K562 (cell line): ENCODE data around the gene SPRING1. TPM values are rescaled to one million over a fixed set of nuclear protein-coding genes. Genes with fewer than 3 reads are reported as not detected.

Source experiments
- ARID1B ChIP-seq: fragments of 450-650 bp; IDR thresholded peaks from 2 replicates; pipeline ENCODE4 v1.6.1; 2016; ENCODE audit warnings: antibody characterized with exemption, mild to moderate bottlenecking, inconsistent platforms
- ATF7 ChIP-seq: fragments of 450-650 bp; IDR thresholded peaks from 2 replicates; pipeline ENCODE4 v1.7.1; 2014; ENCODE audit warnings: mild to moderate bottlenecking, moderate library complexity
- BCOR ChIP-seq: fragments of 450-650 bp; IDR thresholded peaks from 2 replicates; pipeline ENCODE4 v1.6.1; 2016
- FUS ChIP-seq: fragments of 200-400 bp; formaldehyde crosslinking; optimal IDR thresholded peaks from 2 replicates; pipeline ENCODE3; 2017; ENCODE audit warnings: low read depth, low read length
- HNRNPK ChIP-seq: fragments of 200-400 bp; formaldehyde crosslinking; IDR thresholded peaks from one replicate; pipeline ENCODE4 v1.6.1; 2018; ENCODE audit warnings: mild to moderate bottlenecking, low read depth, low read length; ENCODE audit not compliant: poor library complexity, severe bottlenecking
- KAT2B ChIP-seq: IDR thresholded peaks from one replicate; pipeline ENCODE4 v1.6.1; 2012; ENCODE audit warnings: low read depth, mild to moderate bottlenecking, control low read depth, inconsistent platforms, low read length, moderate library complexity
- KDM1A ChIP-seq, 2 experiments: fragments of 450-650 bp; IDR thresholded peaks; 2 replicates each; pipeline ENCODE4 v1.6.1; 2016; ENCODE audit warnings: mild to moderate bottlenecking in 2 of 2
- MAFK ChIP-seq: IDR thresholded peaks from 2 replicates; pipeline ENCODE4 v1.6.1; 2011; ENCODE audit warnings: low read length, improper control_type of control experiment
- MXI1 ChIP-seq: IDR thresholded peaks from 2 replicates; pipeline ENCODE4 v1.6.1; 2011; ENCODE audit warnings: low read depth, mild to moderate bottlenecking, improper control_type of control experiment, low read length
- NCOA4 ChIP-seq: fragments of 450-650 bp; IDR thresholded peaks from 2 replicates; pipeline ENCODE4 v1.6.1; 2018; ENCODE audit warnings: mild to moderate bottlenecking; ENCODE audit not compliant: partially characterized antibody
- NFIX ChIP-seq: fragments of 250-450 bp; sonication (Bioruptor Pico); IDR thresholded peaks from 2 replicates; pipeline ENCODE4 v1.4.0; 2020; ENCODE audit warnings: low read depth, mild to moderate bottlenecking, moderate library complexity
- POLR3A ChIP-seq: IDR thresholded peaks from 2 replicates; pipeline ENCODE4 v1.6.1; 2011; ENCODE audit warnings: borderline replicate concordance, mild to moderate bottlenecking, moderate library complexity; ENCODE audit not compliant: insufficient read length, insufficient read depth; ENCODE audit errors: extremely low read depth
- SRSF3 ChIP-seq: fragments of 200-400 bp; formaldehyde crosslinking; IDR thresholded peaks from 2 replicates; pipeline ENCODE4 v1.6.1; 2016; ENCODE audit warnings: mild to moderate bottlenecking, low read length, moderate library complexity; ENCODE audit not compliant: insufficient read depth
- SUPT5H ChIP-seq: fragments of 450-650 bp; IDR thresholded peaks from 2 replicates; pipeline ENCODE4 v1.6.1; 2016
- TEAD1 ChIP-seq, 2 experiments: fragments of 450-650 bp in 1 of 2; sonication (generic) in 1 of 2; formaldehyde crosslinking; IDR thresholded peaks; 2 replicates each; pipeline versions ENCODE4 v1.4.0 to v1.8.0; 2020 to 2022; ENCODE audit warnings: mild to moderate bottlenecking in 2 of 2, missing genetic modification reagents in 1 of 2
- ZKSCAN1 ChIP-seq: fragments of 150-350 bp; IDR thresholded peaks from 2 replicates; pipeline ENCODE4 v1.6.1; 2016; ENCODE audit warnings: low read depth, low read length
- ZNF224 ChIP-seq: sonication (generic); formaldehyde crosslinking; IDR thresholded peaks from 2 replicates; pipeline ENCODE4 v1.8.0; 2022; ENCODE audit warnings: mild to moderate bottlenecking, missing genetic modification reagents
- ZNF75A ChIP-seq: fragments of 450-650 bp; formaldehyde crosslinking; IDR thresholded peaks from 2 replicates; pipeline ENCODE4 v1.4.0; 2020; ENCODE audit warnings: mild to moderate bottlenecking
- polyA plus RNA-seq, 8 experiments: library from polyadenylated mRNA; depleted of rRNA in 4 of 8; stranded (reverse) in 5 of 8; unstranded in 3 of 8; fragments of >200 nt; fragmentation: Nextera tagmentation in 2 of 8; fragmentation: Illumina TruSeq in 1 of 8; extraction: Ambion mirVana in 2 of 8; extraction: Trizol in 1 of 8; gene quantifications; 2 replicates each; pipeline versions ENCODE4 v1.2.1 to v1.2.3, GENCODE V29; 2011 to 2014; ENCODE audit warnings: inconsistent platforms in 1 of 8, missing spikeins in 1 of 8
- total RNA-seq, 7 experiments: library from RNA; depleted of rRNA in 6 of 7; stranded (reverse); fragments of >200 nt in 6 of 7; fragmentation: Illumina TruSeq in 2 of 7; extraction: Trizol in 2 of 7; gene quantifications; 2 replicates each; pipeline versions ENCODE4 v1.2.1 to v1.2.3, GENCODE V29; 2011 to 2021; ENCODE audit warnings: low replicate concordance in 1 of 7
- TF ChIP-seq, protein P1 (sequence below): fragments of 450-650 bp; IDR thresholded peaks from 2 replicates; pipeline ENCODE4 v1.6.1; 2016; ENCODE audit warnings: mild to moderate bottlenecking, moderate library complexity

Gene SPRING1
- total and polyA plus RNA-seq, 9 of the 15 experiments (the other 6 are each of a cell fraction or from before 2014, with no cell fraction given): 1.1 to 20.0 (median 8.0) TPM

GRCh38 chr12:116736962-116737773 is 701 bp downstream of the SPRING1 start (continued):
- TF ChIP-seq, protein P1, sequence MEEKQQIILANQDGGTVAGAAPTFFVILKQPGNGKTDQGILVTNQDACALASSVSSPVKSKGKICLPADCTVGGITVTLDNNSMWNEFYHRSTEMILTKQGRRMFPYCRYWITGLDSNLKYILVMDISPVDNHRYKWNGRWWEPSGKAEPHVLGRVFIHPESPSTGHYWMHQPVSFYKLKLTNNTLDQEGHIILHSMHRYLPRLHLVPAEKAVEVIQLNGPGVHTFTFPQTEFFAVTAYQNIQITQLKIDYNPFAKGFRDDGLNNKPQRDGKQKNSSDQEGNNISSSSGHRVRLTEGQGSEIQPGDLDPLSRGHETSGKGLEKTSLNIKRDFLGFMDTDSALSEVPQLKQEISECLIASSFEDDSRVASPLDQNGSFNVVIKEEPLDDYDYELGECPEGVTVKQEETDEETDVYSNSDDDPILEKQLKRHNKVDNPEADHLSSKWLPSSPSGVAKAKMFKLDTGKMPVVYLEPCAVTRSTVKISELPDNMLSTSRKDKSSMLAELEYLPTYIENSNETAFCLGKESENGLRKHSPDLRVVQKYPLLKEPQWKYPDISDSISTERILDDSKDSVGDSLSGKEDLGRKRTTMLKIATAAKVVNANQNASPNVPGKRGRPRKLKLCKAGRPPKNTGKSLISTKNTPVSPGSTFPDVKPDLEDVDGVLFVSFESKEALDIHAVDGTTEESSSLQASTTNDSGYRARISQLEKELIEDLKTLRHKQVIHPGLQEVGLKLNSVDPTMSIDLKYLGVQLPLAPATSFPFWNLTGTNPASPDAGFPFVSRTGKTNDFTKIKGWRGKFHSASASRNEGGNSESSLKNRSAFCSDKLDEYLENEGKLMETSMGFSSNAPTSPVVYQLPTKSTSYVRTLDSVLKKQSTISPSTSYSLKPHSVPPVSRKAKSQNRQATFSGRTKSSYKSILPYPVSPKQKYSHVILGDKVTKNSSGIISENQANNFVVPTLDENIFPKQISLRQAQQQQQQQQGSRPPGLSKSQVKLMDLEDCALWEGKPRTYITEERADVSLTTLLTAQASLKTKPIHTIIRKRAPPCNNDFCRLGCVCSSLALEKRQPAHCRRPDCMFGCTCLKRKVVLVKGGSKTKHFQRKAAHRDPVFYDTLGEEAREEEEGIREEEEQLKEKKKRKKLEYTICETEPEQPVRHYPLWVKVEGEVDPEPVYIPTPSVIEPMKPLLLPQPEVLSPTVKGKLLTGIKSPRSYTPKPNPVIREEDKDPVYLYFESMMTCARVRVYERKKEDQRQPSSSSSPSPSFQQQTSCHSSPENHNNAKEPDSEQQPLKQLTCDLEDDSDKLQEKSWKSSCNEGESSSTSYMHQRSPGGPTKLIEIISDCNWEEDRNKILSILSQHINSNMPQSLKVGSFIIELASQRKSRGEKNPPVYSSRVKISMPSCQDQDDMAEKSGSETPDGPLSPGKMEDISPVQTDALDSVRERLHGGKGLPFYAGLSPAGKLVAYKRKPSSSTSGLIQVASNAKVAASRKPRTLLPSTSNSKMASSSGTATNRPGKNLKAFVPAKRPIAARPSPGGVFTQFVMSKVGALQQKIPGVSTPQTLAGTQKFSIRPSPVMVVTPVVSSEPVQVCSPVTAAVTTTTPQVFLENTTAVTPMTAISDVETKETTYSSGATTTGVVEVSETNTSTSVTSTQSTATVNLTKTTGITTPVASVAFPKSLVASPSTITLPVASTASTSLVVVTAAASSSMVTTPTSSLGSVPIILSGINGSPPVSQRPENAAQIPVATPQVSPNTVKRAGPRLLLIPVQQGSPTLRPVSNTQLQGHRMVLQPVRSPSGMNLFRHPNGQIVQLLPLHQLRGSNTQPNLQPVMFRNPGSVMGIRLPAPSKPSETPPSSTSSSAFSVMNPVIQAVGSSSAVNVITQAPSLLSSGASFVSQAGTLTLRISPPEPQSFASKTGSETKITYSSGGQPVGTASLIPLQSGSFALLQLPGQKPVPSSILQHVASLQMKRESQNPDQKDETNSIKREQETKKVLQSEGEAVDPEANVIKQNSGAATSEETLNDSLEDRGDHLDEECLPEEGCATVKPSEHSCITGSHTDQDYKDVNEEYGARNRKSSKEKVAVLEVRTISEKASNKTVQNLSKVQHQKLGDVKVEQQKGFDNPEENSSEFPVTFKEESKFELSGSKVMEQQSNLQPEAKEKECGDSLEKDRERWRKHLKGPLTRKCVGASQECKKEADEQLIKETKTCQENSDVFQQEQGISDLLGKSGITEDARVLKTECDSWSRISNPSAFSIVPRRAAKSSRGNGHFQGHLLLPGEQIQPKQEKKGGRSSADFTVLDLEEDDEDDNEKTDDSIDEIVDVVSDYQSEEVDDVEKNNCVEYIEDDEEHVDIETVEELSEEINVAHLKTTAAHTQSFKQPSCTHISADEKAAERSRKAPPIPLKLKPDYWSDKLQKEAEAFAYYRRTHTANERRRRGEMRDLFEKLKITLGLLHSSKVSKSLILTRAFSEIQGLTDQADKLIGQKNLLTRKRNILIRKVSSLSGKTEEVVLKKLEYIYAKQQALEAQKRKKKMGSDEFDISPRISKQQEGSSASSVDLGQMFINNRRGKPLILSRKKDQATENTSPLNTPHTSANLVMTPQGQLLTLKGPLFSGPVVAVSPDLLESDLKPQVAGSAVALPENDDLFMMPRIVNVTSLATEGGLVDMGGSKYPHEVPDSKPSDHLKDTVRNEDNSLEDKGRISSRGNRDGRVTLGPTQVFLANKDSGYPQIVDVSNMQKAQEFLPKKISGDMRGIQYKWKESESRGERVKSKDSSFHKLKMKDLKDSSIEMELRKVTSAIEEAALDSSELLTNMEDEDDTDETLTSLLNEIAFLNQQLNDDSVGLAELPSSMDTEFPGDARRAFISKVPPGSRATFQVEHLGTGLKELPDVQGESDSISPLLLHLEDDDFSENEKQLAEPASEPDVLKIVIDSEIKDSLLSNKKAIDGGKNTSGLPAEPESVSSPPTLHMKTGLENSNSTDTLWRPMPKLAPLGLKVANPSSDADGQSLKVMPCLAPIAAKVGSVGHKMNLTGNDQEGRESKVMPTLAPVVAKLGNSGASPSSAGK: no peak
- TF ChIP-seq BCOR (peak; percentile 54), MXI1 (no peak), ZNF224 (CRISPR knock-in tag) (no peak), SRSF3 (no peak), ARID1B (0 out of 2 replicates have a peak, but pooled peaks have one; percentile 14), ZNF75A (CRISPR knock-in tag) (no peak), KDM1A (IDR thresholded peaks at IDR 0.05) (no peak), POLR3A (no peak), KAT2B (no peak), ATF7 (no peak), ZKSCAN1 (no peak), HNRNPK (no peak), FUS (no peak), NFIX (CRISPR knock-in tag) (no peak), SUPT5H (peak; percentile 8; the same call in 1 of the 2 replicates), NCOA4 (peak; percentile 79), TEAD1 (CRISPR knock-in tag; IDR thresholded peaks at IDR 0.05) (no peak), MAFK (no peak)
